ENCODE measurements around the gene TMPRSS6.

The TMPRSS6 gene

DNA sequence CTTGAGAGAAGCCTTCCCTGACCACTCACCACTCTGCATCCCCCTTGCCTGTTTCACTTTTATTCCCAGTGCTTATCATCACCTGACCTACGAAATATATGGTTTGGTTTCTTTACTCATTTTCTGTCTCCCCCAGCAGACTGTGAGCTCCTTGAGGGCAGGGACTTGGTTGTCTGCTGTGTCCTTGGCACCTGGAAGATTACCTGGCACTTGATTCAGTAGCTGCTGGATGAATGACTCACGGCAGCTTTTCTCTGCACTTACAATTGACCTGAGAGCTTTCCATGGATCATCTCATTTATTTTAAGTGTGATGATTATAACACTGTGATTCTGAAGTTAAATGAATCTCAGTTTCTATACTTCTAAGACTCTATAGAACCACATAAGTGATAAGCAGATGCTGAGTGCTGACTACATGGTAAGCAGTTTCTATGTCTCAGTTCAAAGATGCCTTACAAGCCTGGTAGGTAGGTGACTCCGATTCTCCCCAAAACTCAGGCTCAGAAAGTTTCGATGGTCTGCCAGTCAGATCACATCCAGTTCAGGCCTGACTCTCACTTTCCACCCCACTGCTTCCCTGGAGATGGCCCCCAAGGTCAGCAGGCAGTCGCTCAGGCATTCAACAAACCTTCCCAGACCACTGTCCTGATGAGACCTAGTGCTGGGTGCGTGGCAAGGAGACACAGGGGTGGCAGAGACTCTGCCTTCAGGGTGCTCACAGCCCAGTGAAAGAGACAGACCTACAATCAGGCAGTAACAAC is 28.6 kb upstream of the TMPRSS6 start:
- no peak for DNase-seq
- TF ChIP-seq CTCF (IDR thresholded peaks at IDR 0.05; ENCODE audit: low read depth, low read length): no peak
- Histone ChIP-seq H3K4me1 (no peaks in the 10 kb centered on the region), H3K36me3 (no peaks in the 10 kb centered on the region), H3K27me3 (no peaks in the 10 kb centered on the region), H3K4me3 (ENCODE audit: low read depth, low read length) (no peak overlapping the region), H3K9me3 (no peaks in the 10 kb centered on the region)

DNA sequence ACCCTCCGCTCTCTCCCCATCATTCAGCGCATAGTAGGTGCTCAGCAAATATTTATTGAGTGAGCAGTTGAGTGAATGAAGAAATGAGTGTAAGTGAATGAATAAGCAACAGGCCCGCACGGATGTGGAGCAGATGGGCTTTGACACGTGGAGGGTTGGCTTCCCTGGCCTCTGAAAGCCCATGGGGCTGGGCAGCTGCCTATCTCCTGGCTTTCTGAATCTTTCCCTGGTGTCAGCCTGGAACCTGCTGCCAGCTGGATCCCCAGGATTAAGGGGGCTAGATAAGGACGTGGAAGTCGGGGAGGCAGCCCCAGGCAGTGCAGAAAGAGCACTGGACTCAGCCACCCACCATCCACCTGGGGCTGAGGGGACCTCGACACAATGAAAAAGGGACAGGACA is 27.6 kb upstream of the TMPRSS6 start:
- Histone ChIP-seq H3K4me1 (no peaks in the 10 kb centered on the region), H3K27me3 (no peaks in the 10 kb centered on the region), H3K4me3 (ENCODE audit: low read depth, low read length) (no peak overlapping the region), H3K9me3 (no peaks in the 10 kb centered on the region), H3K36me3 (no peaks in the 10 kb centered on the region)
- no peak for TF ChIP-seq CTCF (IDR thresholded peaks at IDR 0.05; ENCODE audit: low read depth, low read length)
- DNase-seq: no peak

DNA sequence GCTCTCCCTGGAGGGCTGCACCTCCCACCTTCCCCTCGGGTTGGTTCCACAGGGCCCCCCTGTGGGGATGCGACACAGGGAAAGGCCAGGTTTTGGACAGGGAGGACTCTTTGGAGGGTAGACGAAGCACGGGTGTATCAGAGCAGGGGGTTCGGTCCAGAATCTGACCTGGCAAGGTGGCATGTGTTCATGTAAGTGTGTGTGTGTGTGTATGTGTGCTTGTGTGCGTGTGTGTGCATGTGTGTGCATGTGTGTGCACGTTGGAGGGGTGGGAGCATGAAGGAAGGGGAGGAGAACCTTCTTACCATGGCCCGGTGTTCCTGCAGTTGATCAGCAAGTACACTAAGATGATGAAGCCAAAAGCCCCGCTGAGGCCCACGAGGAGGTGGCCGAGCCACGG is 25.5 kb upstream of the TMPRSS6 start:
- no peak for DNase-seq
- no peak overlapping the region for H3K4me3 ChIP-seq (ENCODE audit: low read depth, low read length)
- no peaks in the 10 kb centered on the region for H3K9me3 ChIP-seq
- no peaks in the 10 kb centered on the region for H3K27me3 ChIP-seq
- H3K4me1 ChIP-seq: no peaks in the 10 kb centered on the region
- H3K36me3 ChIP-seq: no peaks in the 10 kb centered on the region
- TF ChIP-seq CTCF (IDR thresholded peaks at IDR 0.05; ENCODE audit: low read depth, low read length): no peak

GRCh38 chr22:37133304-37134018 is 23.9 kb upstream of the TMPRSS6 start:
- H3K4me1 ChIP-seq: no peaks in the 10 kb centered on the region
- no peaks in the 10 kb centered on the region for H3K9me3 ChIP-seq
- H3K4me3 ChIP-seq (ENCODE audit: low read depth, low read length): no peak overlapping the region
- DNase-seq: no peak
- no peaks in the 10 kb centered on the region for H3K27me3 ChIP-seq
- no peak for TF ChIP-seq CTCF (IDR thresholded peaks at IDR 0.05; ENCODE audit: low read depth, low read length)
- H3K36me3 ChIP-seq: no peaks in the 10 kb centered on the region

DNA sequence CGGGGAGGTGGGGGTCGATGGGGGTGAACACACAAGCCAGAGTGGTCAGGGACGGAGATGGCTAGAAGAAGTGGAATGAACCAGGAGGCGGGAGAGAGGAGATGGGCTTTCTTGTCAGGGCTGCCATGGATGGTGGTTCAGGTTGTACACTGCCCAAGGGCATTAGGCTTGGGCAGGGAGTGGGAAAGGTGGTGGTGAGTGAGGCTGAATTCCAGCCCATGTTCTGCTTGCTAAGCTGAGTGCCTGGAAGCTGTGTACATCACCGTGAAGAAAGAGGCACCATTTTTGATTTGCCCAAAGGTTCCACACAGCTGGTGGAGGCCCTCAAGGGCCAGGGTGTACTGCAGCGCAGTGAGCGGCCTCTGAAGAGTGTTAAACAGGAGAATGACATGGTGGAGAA is 23.3 kb upstream of the TMPRSS6 start:
- DNase-seq: no peak
- Histone ChIP-seq H3K4me3 (ENCODE audit: low read depth, low read length) (no peak overlapping the region), H3K9me3 (no peaks in the 10 kb centered on the region), H3K36me3 (no peaks in the 10 kb centered on the region), H3K4me1 (no peaks in the 10 kb centered on the region), H3K27me3 (no peaks in the 10 kb centered on the region)
- TF ChIP-seq CTCF (IDR thresholded peaks at IDR 0.05; ENCODE audit: low read depth, low read length): no peak

- no peak for TF ChIP-seq CTCF (IDR thresholded peaks at IDR 0.05; ENCODE audit: low read depth, low read length)
- no peaks in the 10 kb centered on the region for H3K4me1 ChIP-seq
- no peaks in the 10 kb centered on the region for H3K9me3 ChIP-seq
- no peaks in the 10 kb centered on the region for H3K27me3 ChIP-seq
- no peak for DNase-seq
- no peaks in the 10 kb centered on the region for H3K36me3 ChIP-seq
- H3K4me3 ChIP-seq (ENCODE audit: low read depth, low read length): no peak overlapping the region
Measured at GRCh38 chr22:37129866-37130441, 20.4 kb upstream of the TMPRSS6 start.

All from BE2C (cell line).